ENCODE measurements around the gene FLACC1.

Gene FLACC1

DNA sequence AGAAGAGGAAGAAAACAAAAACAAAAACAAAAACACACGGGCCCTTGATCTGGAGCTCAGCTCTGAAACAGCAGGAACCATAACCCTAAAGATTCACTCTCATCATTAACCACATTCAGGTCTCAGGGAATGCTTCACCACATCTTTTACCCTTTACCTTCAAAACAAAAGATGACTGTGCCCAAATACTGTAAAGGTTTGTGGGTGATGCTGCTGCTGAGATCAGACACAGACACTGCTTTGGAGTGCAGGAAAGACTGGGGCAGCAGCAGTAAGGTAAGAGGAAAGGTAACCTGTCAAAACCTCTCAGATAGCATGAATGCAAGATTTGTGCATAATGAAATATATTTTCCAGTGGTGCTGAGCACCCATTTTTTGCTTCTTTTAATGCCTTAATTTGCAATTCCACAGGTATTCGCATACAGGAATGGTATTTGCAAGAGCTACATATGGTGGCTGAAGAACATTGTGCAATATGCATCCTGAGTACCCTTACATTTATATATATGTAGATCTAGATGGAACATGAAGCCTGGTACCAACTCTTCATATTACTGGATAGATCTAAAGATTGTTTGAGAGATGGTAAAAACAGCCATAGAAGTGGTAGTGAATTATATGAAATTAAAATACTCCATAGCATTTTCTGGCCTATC is 4.1 kb upstream of the FLACC1 start:
- no peaks in the 10 kb centered on the region for H3K9me3 ChIP-seq (ENCODE audit: low read depth, low read length)
- H3K36me3 ChIP-seq (ENCODE audit: insufficient read depth, low read length), result no peaks in the 10 kb centered on the region; the same call in 1 of the 2 replicates
- no peak overlapping the region for H3K4me3 ChIP-seq
- no peak overlapping the region for H3K9ac ChIP-seq (ENCODE audit: insufficient read length)
- no peak for DNase-seq (ENCODE audit: low read depth, low spot score)
- TF ChIP-seq POLR2AphosphoS5 (IDR thresholded peaks at IDR 0.05; ENCODE audit: borderline replicate concordance, low read depth, low read length) (no peak), FOXP2 (optimal IDR thresholded peaks at IDR 0.05; ENCODE audit: control extremely low read depth, extremely low read length, insufficient read depth) (no peak), EZH2 (IDR thresholded peaks at IDR 0.05) (no peak)
- H3K27ac ChIP-seq, result no peak overlapping the region

GRCh38 chr2:201360256-201360655 is 3.1 kb upstream of the FLACC1 start:
- no peak for TF ChIP-seq POLR2AphosphoS5 (IDR thresholded peaks at IDR 0.05; ENCODE audit: borderline replicate concordance, low read depth, low read length)
- TF ChIP-seq EZH2 (IDR thresholded peaks at IDR 0.05), result no peak
- TF ChIP-seq FOXP2 (optimal IDR thresholded peaks at IDR 0.05; ENCODE audit: control extremely low read depth, extremely low read length, insufficient read depth), result no peak
- no peak for DNase-seq (ENCODE audit: low read depth, low spot score)
- Histone ChIP-seq H3K9me3 (ENCODE audit: low read depth, low read length) (no peaks in the 10 kb centered on the region), H3K4me3 (no peak overlapping the region), H3K9ac (ENCODE audit: insufficient read length) (no peak overlapping the region), H3K36me3 (ENCODE audit: insufficient read depth, low read length) (no peaks in the 10 kb centered on the region; the same call in 1 of the 2 replicates), H3K27ac (no peak overlapping the region)

- no peak overlapping the region for H3K4me3 ChIP-seq
- no peak for DNase-seq (ENCODE audit: low read depth, low spot score)
- no peaks in the 10 kb centered on the region; the same call in 1 of the 2 replicates for H3K36me3 ChIP-seq (ENCODE audit: insufficient read depth, low read length)
- no peak for TF ChIP-seq POLR2AphosphoS5 (IDR thresholded peaks at IDR 0.05; ENCODE audit: borderline replicate concordance, low read depth, low read length)
- no peak for TF ChIP-seq EZH2 (IDR thresholded peaks at IDR 0.05)
- TF ChIP-seq FOXP2 (optimal IDR thresholded peaks at IDR 0.05; ENCODE audit: control extremely low read depth, extremely low read length, insufficient read depth), result no peak
- no peak overlapping the region for H3K27ac ChIP-seq
- no peak overlapping the region for H3K9ac ChIP-seq (ENCODE audit: insufficient read length)
- no peaks in the 10 kb centered on the region for H3K9me3 ChIP-seq (ENCODE audit: low read depth, low read length)
Measured at GRCh38 chr2:201358684-201359083, 1.5 kb upstream of the FLACC1 start.

DNA sequence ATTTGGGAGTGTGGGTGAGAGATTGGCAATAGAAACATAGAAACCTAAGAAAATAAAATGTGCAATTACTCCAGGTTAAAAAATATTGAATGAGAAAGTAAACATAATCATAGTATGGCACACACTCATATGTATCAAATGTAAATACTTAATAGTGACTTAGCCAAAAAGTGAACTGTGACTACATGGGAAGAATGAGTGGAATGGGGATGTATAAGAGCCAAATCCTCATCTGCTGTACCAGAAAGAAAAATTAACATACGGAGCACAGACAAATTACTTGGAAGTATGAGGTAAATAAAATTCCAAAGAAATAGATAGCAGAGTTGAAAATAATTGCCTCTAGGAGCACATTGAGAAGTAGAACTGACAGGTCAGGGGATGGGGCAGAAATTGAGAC is 4.0 kb downstream of the FLACC1 start:
- no peaks in the 10 kb centered on the region for H3K9me3 ChIP-seq (ENCODE audit: low read depth, low read length)
- no peaks in the 10 kb centered on the region for H3K36me3 ChIP-seq (ENCODE audit: insufficient read depth, low read length)
- no peak overlapping the region for H3K9ac ChIP-seq (ENCODE audit: insufficient read length)
- H3K4me3 ChIP-seq, result no peak overlapping the region
- DNase-seq (ENCODE audit: low read depth, low spot score), result no peak
- no peak for TF ChIP-seq FOXP2 (optimal IDR thresholded peaks at IDR 0.05; ENCODE audit: control extremely low read depth, extremely low read length, insufficient read depth)
- no peak for TF ChIP-seq POLR2AphosphoS5 (IDR thresholded peaks at IDR 0.05; ENCODE audit: borderline replicate concordance, low read depth, low read length)
- TF ChIP-seq EZH2 (IDR thresholded peaks at IDR 0.05), result no peak
- no peak overlapping the region for H3K27ac ChIP-seq

DNA sequence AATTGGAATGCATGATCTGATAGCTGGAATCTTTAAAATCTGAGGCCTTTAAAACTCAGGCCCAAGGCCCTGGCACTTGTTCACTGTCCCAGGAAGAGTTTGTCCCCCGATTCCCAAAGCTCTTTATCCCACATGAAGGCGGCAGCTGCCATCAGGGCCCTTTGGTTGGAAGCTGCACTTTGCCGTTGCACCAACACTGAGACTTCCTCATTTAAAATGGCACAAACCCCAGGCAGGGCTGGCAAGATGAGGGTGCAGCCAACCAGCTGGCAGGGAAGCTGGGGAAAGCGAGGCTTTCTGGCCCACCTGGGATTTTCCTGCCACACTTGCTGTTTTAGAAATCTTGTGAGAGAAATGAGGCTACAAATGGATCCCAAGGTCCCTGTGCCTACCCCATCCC is 6.3 kb downstream of the FLACC1 start:
- Histone ChIP-seq H3K9ac (ENCODE audit: insufficient read length) (no peak overlapping the region), H3K27ac (no peak overlapping the region), H3K4me3 (no peak overlapping the region), H3K36me3 (ENCODE audit: insufficient read depth, low read length) (no peaks in the 10 kb centered on the region), H3K9me3 (ENCODE audit: low read depth, low read length) (no peaks in the 10 kb centered on the region)
- TF ChIP-seq FOXP2 (optimal IDR thresholded peaks at IDR 0.05; ENCODE audit: control extremely low read depth, extremely low read length, insufficient read depth) (no peak), POLR2AphosphoS5 (IDR thresholded peaks at IDR 0.05; ENCODE audit: borderline replicate concordance, low read depth, low read length) (no peak), EZH2 (IDR thresholded peaks at IDR 0.05) (no peak)
- no peak for DNase-seq (ENCODE audit: low read depth, low spot score)

DNA sequence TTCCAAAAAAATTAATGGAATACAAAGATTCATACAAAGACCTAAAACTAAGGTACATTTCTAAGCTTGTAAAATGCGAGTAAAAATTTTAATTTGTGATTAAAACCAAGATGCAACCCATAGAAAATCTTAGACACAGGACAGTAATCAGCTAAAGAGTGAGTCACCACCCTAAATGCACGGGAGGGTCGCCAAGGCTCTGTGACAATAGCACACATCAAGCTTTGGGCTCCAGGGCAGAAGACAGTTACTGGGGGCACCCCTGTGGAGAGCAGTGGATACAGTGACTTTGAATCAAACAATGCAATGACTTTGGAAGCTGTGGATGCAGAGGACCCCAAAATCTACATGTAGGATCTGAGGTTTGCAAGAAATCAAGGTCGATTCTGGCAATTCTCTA is 7.5 kb downstream of the FLACC1 start:
- no peak overlapping the region for H3K27ac ChIP-seq
- H3K36me3 ChIP-seq (ENCODE audit: insufficient read depth, low read length), result no peaks in the 10 kb centered on the region
- no peak for DNase-seq (ENCODE audit: low read depth, low spot score)
- TF ChIP-seq POLR2AphosphoS5 (IDR thresholded peaks at IDR 0.05; ENCODE audit: borderline replicate concordance, low read depth, low read length), result no peak
- no peak for TF ChIP-seq EZH2 (IDR thresholded peaks at IDR 0.05)
- no peak for TF ChIP-seq FOXP2 (optimal IDR thresholded peaks at IDR 0.05; ENCODE audit: control extremely low read depth, extremely low read length, insufficient read depth)
- no peaks in the 10 kb centered on the region for H3K9me3 ChIP-seq (ENCODE audit: low read depth, low read length)
- H3K9ac ChIP-seq (ENCODE audit: insufficient read length), result no peak overlapping the region
- no peak overlapping the region for H3K4me3 ChIP-seq

DNA sequence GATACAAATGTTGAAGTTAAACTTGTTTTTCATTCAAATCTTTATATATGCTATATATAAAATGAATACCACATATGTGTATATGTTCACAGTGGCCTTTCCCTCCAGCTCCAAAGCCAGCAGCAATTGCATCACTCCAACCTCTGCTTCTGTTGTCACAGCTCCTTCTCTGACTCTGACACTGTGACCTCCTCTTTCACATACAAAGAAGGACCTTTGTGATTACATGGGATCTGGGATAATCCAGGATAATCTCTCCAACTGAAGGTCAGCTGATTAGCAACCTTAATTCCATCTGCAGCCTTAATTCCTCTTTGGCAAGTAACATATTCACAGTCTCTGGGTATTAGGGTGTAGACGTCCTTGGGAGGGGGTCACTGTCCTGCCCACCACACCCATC is 8.4 kb downstream of the FLACC1 start:
- Histone ChIP-seq H3K9ac (ENCODE audit: insufficient read length) (no peak overlapping the region), H3K27ac (no peak overlapping the region), H3K9me3 (ENCODE audit: low read depth, low read length) (no peaks in the 10 kb centered on the region), H3K4me3 (no peak overlapping the region), H3K36me3 (ENCODE audit: insufficient read depth, low read length) (no peaks in the 10 kb centered on the region)
- DNase-seq (ENCODE audit: low read depth, low spot score), result no peak
- TF ChIP-seq FOXP2 (optimal IDR thresholded peaks at IDR 0.05; ENCODE audit: control extremely low read depth, extremely low read length, insufficient read depth) (no peak), POLR2AphosphoS5 (IDR thresholded peaks at IDR 0.05; ENCODE audit: borderline replicate concordance, low read depth, low read length) (no peak), EZH2 (IDR thresholded peaks at IDR 0.05) (no peak)

GRCh38 chr2:201347138-201347537 is 10.0 kb downstream of the FLACC1 start:
- Histone ChIP-seq H3K9ac (ENCODE audit: insufficient read length) (no peak overlapping the region), H3K36me3 (ENCODE audit: insufficient read depth, low read length) (no peaks in the 10 kb centered on the region), H3K4me3 (no peak overlapping the region), H3K9me3 (ENCODE audit: low read depth, low read length) (no peaks in the 10 kb centered on the region), H3K27ac (no peak overlapping the region)
- TF ChIP-seq POLR2AphosphoS5 (IDR thresholded peaks at IDR 0.05; ENCODE audit: borderline replicate concordance, low read depth, low read length), result no peak
- no peak for TF ChIP-seq FOXP2 (optimal IDR thresholded peaks at IDR 0.05; ENCODE audit: control extremely low read depth, extremely low read length, insufficient read depth)
- no peak for TF ChIP-seq EZH2 (IDR thresholded peaks at IDR 0.05)
- DNase-seq (ENCODE audit: low read depth, low spot score), result no peak
